H9 (cell line): ENCODE data around the gene NAGA. TPM values are rescaled to one million over a fixed set of nuclear protein-coding genes. Genes with fewer than 3 reads are reported as not detected.

Source experiments
- DNase-seq: peaks from one replicate; pipeline ENCODE4 v3.0.0-alpha.2; 2017
- H2AFZ ChIP-seq: one replicate; pipeline ENCODE4 v1.6.1; 2013; ENCODE audit warnings: mild to moderate bottlenecking, low read length, control low read depth, moderate library complexity
- H2AK5ac ChIP-seq: 2 replicates; pipeline ENCODE4 v1.6.1; 2013; ENCODE audit warnings: low read length, control low read depth, mixed read lengths; ENCODE audit not compliant: insufficient read length
- H2BK120ac ChIP-seq: one replicate; pipeline ENCODE4 v1.6.1; 2013; ENCODE audit warnings: low read depth, mild to moderate bottlenecking, low read length, control low read depth, inconsistent platforms; ENCODE audit not compliant: poor library complexity, severe bottlenecking
- H2BK12ac ChIP-seq: 2 replicates; pipeline ENCODE4 v1.6.1; 2013; ENCODE audit warnings: low read length, control low read depth, mixed read lengths, low read depth; ENCODE audit not compliant: insufficient read length
- H2BK15ac ChIP-seq: 2 replicates; pipeline ENCODE4 v1.6.1; 2013; ENCODE audit warnings: low read depth, low read length, control low read depth
- H2BK20ac ChIP-seq: one replicate; pipeline ENCODE4 v1.6.1; 2013; ENCODE audit warnings: low read depth, mild to moderate bottlenecking, low read length, control low read depth, inconsistent platforms; ENCODE audit not compliant: poor library complexity, severe bottlenecking
- H2BK5ac ChIP-seq: 2 replicates; pipeline ENCODE4 v1.6.1; 2013; ENCODE audit warnings: low read length, control low read depth, mixed read lengths; ENCODE audit not compliant: insufficient read length
- H3K14ac ChIP-seq: 2 replicates; pipeline ENCODE4 v1.6.1; 2013; ENCODE audit warnings: low read length, control low read depth; ENCODE audit not compliant: insufficient read depth
- H3K18ac ChIP-seq: 2 replicates; pipeline ENCODE4 v1.6.1; 2013; ENCODE audit warnings: low read depth, mild to moderate bottlenecking, mixed read lengths, low read length, control low read depth; ENCODE audit not compliant: insufficient read length
- H3K23ac ChIP-seq: 2 replicates; pipeline ENCODE4 v1.6.1; 2013; ENCODE audit warnings: low read length, control low read depth, mixed read lengths, low read depth; ENCODE audit not compliant: insufficient read length
- H3K23me2 ChIP-seq: 2 replicates; pipeline ENCODE4 v1.6.1; 2013; ENCODE audit warnings: low read depth, mild to moderate bottlenecking, mixed read lengths, low read length, control low read depth; ENCODE audit not compliant: insufficient read length, poor library complexity, severe bottlenecking
- H3K27ac ChIP-seq: 2 replicates; pipeline ENCODE4 v1.5.1; 2013; ENCODE audit warnings: low read length, control low read depth, mixed read lengths, low read depth; ENCODE audit not compliant: insufficient read length
- H3K27me3 ChIP-seq: 2 replicates; pipeline ENCODE4 v1.6.1; 2013; ENCODE audit warnings: low read length, control low read depth, inconsistent platforms; ENCODE audit not compliant: insufficient read depth
- H3K4ac ChIP-seq: 2 replicates; pipeline ENCODE4 v1.6.1; 2013; ENCODE audit warnings: low read depth, mild to moderate bottlenecking, control low read depth, inconsistent platforms, low read length, moderate library complexity
- H3K4me1 ChIP-seq: 2 replicates; pipeline ENCODE4 v1.6.1; 2013; ENCODE audit warnings: low read length, control low read depth, inconsistent platforms; ENCODE audit not compliant: insufficient read depth
- H3K4me2 ChIP-seq: 2 replicates; pipeline ENCODE4 v1.6.1; 2013; ENCODE audit warnings: low read length, control low read depth, mixed read lengths; ENCODE audit not compliant: insufficient read length, insufficient read depth
- H3K56ac ChIP-seq: 2 replicates; pipeline ENCODE4 v1.6.1; 2013; ENCODE audit warnings: low read depth, mild to moderate bottlenecking, mixed read lengths, low read length, control low read depth; ENCODE audit not compliant: insufficient read length
- H3K79me1 ChIP-seq: 2 replicates; pipeline ENCODE4 v1.6.1; 2013; ENCODE audit warnings: low read depth, mild to moderate bottlenecking, moderate library complexity, low read length, control low read depth, inconsistent platforms; ENCODE audit not compliant: insufficient read depth, poor library complexity, severe bottlenecking
- H3K79me2 ChIP-seq: 2 replicates; pipeline ENCODE4 v1.6.1; 2013; ENCODE audit warnings: low read length, control low read depth, inconsistent platforms; ENCODE audit not compliant: insufficient read depth
- H3K9ac ChIP-seq: 2 replicates; pipeline ENCODE4 v1.6.1; 2013; ENCODE audit warnings: low read length, control low read depth, mixed read lengths; ENCODE audit not compliant: insufficient read length; ENCODE audit errors: extremely low read depth
- H3K9me3 ChIP-seq: one replicate; pipeline ENCODE4 v1.6.1; 2013; ENCODE audit warnings: low read depth, low read length, inconsistent platforms; ENCODE audit not compliant: control insufficient read depth
- H3T11ph ChIP-seq: one replicate; pipeline ENCODE4 v1.6.1; 2013; ENCODE audit warnings: mild to moderate bottlenecking, low read length, control low read depth, inconsistent platforms
- H4K20me1 ChIP-seq: one replicate; pipeline ENCODE4 v1.6.1; 2013; ENCODE audit not compliant: control insufficient read depth, insufficient read length, insufficient read depth
- H4K5ac ChIP-seq: 2 replicates; pipeline ENCODE4 v1.6.1; 2013; ENCODE audit warnings: low read depth, mild to moderate bottlenecking, mixed read lengths, low read length, control low read depth; ENCODE audit not compliant: insufficient read length
- H4K8ac ChIP-seq: replicated peaks from 2 replicates; pipeline ENCODE4 v1.6.1; 2013; ENCODE audit warnings: low read length, control low read depth, mixed read lengths, low read depth; ENCODE audit not compliant: insufficient read length
- H4K91ac ChIP-seq: 2 replicates; pipeline ENCODE4 v1.6.1; 2013; ENCODE audit warnings: low read depth, mild to moderate bottlenecking, moderate library complexity, mixed read lengths, low read length, control low read depth; ENCODE audit not compliant: insufficient read length
- H3K27ac Mint-ChIP-seq, 3 experiments: 2 replicates in 2 of 3; 3 replicates in 1 of 3; pipeline ENCODE4 v1.8.0; 2020 to 2021; ENCODE audit warnings: mixed read lengths in 3 of 3, mild to moderate bottlenecking in 1 of 3, moderate library complexity in 1 of 3
- H3K27me3 Mint-ChIP-seq: 2 replicates; pipeline ENCODE4 v1.8.0; 2021; ENCODE audit warnings: low read depth, mild to moderate bottlenecking, moderate library complexity, mixed read lengths
- H3K36me3 Mint-ChIP-seq, 3 experiments: 2 replicates in 2 of 3; 3 replicates in 1 of 3; pipeline ENCODE4 v1.8.0; 2020 to 2021; ENCODE audit warnings: low read depth in 3 of 3, mixed read lengths in 3 of 3; ENCODE audit not compliant: insufficient read depth in 1 of 3
- H3K4me1 Mint-ChIP-seq, 2 experiments: 2 replicates each; pipeline ENCODE4 v1.8.0; 2020; ENCODE audit warnings: mixed read lengths in 2 of 2
- H3K4me3 Mint-ChIP-seq, 2 experiments: 2 replicates in 1 of 2; 3 replicates in 1 of 2; pipeline ENCODE4 v1.8.0; 2020 to 2021; ENCODE audit warnings: mild to moderate bottlenecking in 2 of 2, mixed read lengths in 2 of 2, moderate library complexity in 1 of 2
- H3K9me3 Mint-ChIP-seq, 2 experiments: 2 replicates in 1 of 2; 3 replicates in 1 of 2; pipeline ENCODE4 v1.8.0; 2020; ENCODE audit warnings: mild to moderate bottlenecking in 2 of 2, mixed read lengths in 2 of 2, moderate library complexity in 1 of 2
- CTCF ChIP-seq: fragments of 200-600 bp; sonication (generic); conservative IDR thresholded peaks from 3 replicates; pipeline ENCODE4 v1.8.0; 2021; ENCODE audit warnings: antibody characterized with exemption, mild to moderate bottlenecking
- WGBS: extraction: QIAGEN DNeasy Blood & Tissue Kit; methylation state at CpG from one replicate; pipeline ENCODE4 v1.1.7; 2013; ENCODE audit warnings: missing lambda C conversion rate, low lambda C conversion rate, mixed read lengths; ENCODE audit not compliant: insufficient read length; ENCODE audit errors: extremely low coverage; 5-methylcytosine and 5-hydroxymethylcytosine counted together
- total RNA-seq: library from RNA; stranded (reverse); gene quantifications from 2 replicates; pipeline ENCODE4 v1.2.1, GENCODE V29; 2021

NAGA gene
- total RNA-seq, 1 experiment from 2014 or later = 16.1 TPM

- H3K56ac ChIP-seq = no peak overlapping the region
- H3K27ac ChIP-seq = peak overlapping the region; percentile 33
- H3K27me3 ChIP-seq = no peaks in the 10 kb centered on the region
- peak overlapping the region; percentile 10 for H3K4me2 ChIP-seq
- no peak overlapping the region for H2BK120ac ChIP-seq
- no peak overlapping the region for H3K4ac ChIP-seq
- H3K4me3 Mint-ChIP-seq = no peak overlapping the region; a peak in 1 of 5 replicates
- no peak overlapping the region for H2AFZ ChIP-seq
- peaks cover 1% of the 10 kb centered on the region for H4K20me1 ChIP-seq
- no peaks in the 10 kb centered on the region for H3K79me1 ChIP-seq
- no peaks in the 10 kb centered on the region for H3K9me3 ChIP-seq
- no peak overlapping the region for H3T11ph ChIP-seq
- no CpG with 5 or more reads among the region's 1 CpG for WGBS
- no peak overlapping the region for H4K5ac ChIP-seq
- TF ChIP-seq CTCF = no peak
- no peak overlapping the region for H3K18ac ChIP-seq
- no peaks in the 10 kb centered on the region for H3K79me2 ChIP-seq
- H4K8ac ChIP-seq = no peak overlapping the region
- no peak overlapping the region for H2BK15ac ChIP-seq
- no peaks in the 10 kb centered on the region; a peak in 2 of 5 replicates for H3K9me3 Mint-ChIP-seq
- peaks cover 14 to 18% of the 10 kb centered on the region in 2 experiments for H3K4me1 Mint-ChIP-seq
- no peak overlapping the region for H3K9ac ChIP-seq
- H3K27ac Mint-ChIP-seq = no peak overlapping the region
- H3K36me3 Mint-ChIP-seq = peaks cover 30 to 64% (median 55%) of the 10 kb centered on the region in 3 experiments
- DNase-seq = no peak
- no peaks in the 10 kb centered on the region; the same call in 1 of the 2 replicates for H3K27me3 Mint-ChIP-seq
- peaks cover 10% of the 10 kb centered on the region; the same call in 1 of the 2 replicates for H3K4me1 ChIP-seq
- H2AK5ac ChIP-seq = no peak overlapping the region
- H4K91ac ChIP-seq = no peak overlapping the region
- no peak overlapping the region for H2BK12ac ChIP-seq
- no peaks in the 10 kb centered on the region for H3K23me2 ChIP-seq
- H2BK5ac ChIP-seq = no peak overlapping the region
- H3K23ac ChIP-seq = no peak overlapping the region
- no peak overlapping the region for H3K14ac ChIP-seq
- H2BK20ac ChIP-seq = no peak overlapping the region
Observed at GRCh38 chr22:42064629-42065028, 6.0 kb downstream of the NAGA start.
